Fibroblast of skin of right biceps (primary cell): ENCODE measurements around the gene CLIC4.
"Not testable (repeated sequence)": the region's sequence is repeated elsewhere in the genome, so short reads cannot be mapped to it uniquely, and the experiment has no call there.

Experiments
- DNase-seq: peaks from one replicate; pipeline ENCODE4 v3.0.0-alpha.2; 2013

Gene CLIC4

GRCh38 chr1:24748191-24749121 is 3.2 kb downstream of the CLIC4 start:
- DNase-seq = no peak

- no peak for DNase-seq
These were observed 4.0 kb downstream of the CLIC4 start for GRCh38 chr1:24749252-24749651.

GRCh38 chr1:24749886-24750285 is 4.6 kb downstream of the CLIC4 start:
- no peak for DNase-seq

- no peak for DNase-seq
These were observed 6.6 kb downstream of the CLIC4 start for GRCh38 chr1:24751833-24752232.

- no peak for DNase-seq
These were observed 7.1 kb downstream of the CLIC4 start for GRCh38 chr1:24752305-24752704.

- peak; percentile 82 for DNase-seq
These were observed 9.0 kb downstream of the CLIC4 start for GRCh38 chr1:24754229-24754628.

GRCh38 chr1:24755323-24755722 is 10.1 kb downstream of the CLIC4 start:
- DNase-seq = not testable (repeated sequence)

- no peak for DNase-seq
These were observed 11.1 kb downstream of the CLIC4 start for GRCh38 chr1:24756395-24756794.

- DNase-seq = no peak
These were observed 14.2 kb downstream of the CLIC4 start for GRCh38 chr1:24759492-24759891.

- DNase-seq = no peak
These were observed 16.3 kb downstream of the CLIC4 start for GRCh38 chr1:24761582-24761981.

- no peak for DNase-seq
These were observed 17.0 kb downstream of the CLIC4 start for GRCh38 chr1:24762133-24762676.

- no peak for DNase-seq
These were observed 18.4 kb downstream of the CLIC4 start for GRCh38 chr1:24763671-24764070.

GRCh38 chr1:24764439-24764838 is 19.2 kb downstream of the CLIC4 start:
- DNase-seq = no peak

- DNase-seq = no peak
These were observed 19.6 kb downstream of the CLIC4 start for GRCh38 chr1:24764848-24765247.

- DNase-seq = peak; percentile 70
These were observed 20.2 kb downstream of the CLIC4 start for GRCh38 chr1:24765308-24765988.

GRCh38 chr1:24767351-24767750 is 22.1 kb downstream of the CLIC4 start:
- DNase-seq = no peak

- peak; percentile 40 for DNase-seq
These were observed 23.8 kb downstream of the CLIC4 start for GRCh38 chr1:24768873-24769605.

- DNase-seq = peak; percentile 97
These were observed 24.7 kb downstream of the CLIC4 start for GRCh38 chr1:24769656-24770651.

- DNase-seq = peak; percentile 60
These were observed 25.6 kb downstream of the CLIC4 start for GRCh38 chr1:24770881-24771280.

GRCh38 chr1:24771574-24771973 is 26.3 kb downstream of the CLIC4 start:
- no peak for DNase-seq

- DNase-seq = no peak
These were observed 28.4 kb downstream of the CLIC4 start for GRCh38 chr1:24773618-24774017.

- DNase-seq = no peak
These were observed 30.1 kb downstream of the CLIC4 start for GRCh38 chr1:24775348-24775747.
